NCI-H226 (cell line): ENCODE results near the gene TCF7L1.
"Not testable (repeated sequence)": the region's sequence is repeated elsewhere in the genome, so short reads cannot be mapped to it uniquely, and the experiment has no call there.

Source experiments
- DNase-seq: peaks from one replicate; pipeline ENCODE4 v3.0.0-alpha.2; 2015

The TCF7L1 gene

DNA sequence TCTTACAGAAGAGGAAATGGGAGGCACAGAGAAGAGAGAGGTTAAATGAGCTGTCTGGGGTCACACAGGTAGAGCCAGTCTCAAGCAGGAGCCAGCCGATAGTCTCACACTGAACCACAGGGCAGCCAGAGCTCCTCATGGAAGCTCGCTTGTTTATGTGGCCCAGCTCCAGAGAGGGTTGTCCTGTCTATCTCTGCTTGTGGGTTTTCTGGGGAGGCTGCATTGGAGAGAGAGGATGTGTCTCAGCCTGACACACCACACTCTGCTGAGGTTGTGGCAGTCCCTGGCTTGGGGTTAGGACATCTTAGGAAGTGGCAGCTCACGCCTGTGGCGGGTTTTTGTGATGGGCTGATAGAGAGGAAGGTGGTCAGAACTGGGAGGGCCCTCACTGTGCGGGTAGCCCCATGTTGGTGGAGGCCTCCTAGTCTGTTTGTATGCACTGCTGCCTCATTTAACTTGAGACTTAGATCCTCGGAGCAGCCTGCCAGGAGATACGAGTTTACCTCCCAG, 52.3 kb downstream of the TCF7L1 start:
- no peak for DNase-seq

DNA sequence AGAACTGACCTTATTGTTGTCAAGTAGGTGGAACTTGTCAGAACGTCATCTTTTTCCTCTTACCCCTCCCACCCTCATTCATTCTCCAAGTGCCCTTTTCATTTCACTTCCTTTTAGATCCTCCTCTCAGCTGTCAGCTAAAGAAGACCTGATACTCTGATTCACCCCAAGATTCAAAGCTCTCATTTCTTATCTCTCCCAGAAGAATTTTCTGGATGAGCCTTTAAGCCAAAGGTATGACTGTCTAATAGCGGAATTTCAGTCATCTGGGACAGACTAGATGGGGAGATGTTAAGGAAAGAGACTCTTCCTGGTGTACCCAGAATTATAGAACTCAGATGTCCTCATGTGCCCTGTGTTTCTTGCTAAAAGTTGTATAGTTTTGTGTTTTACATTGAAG, 53.9 kb downstream of the TCF7L1 start:
- DNase-seq: peak; percentile 70

DNA sequence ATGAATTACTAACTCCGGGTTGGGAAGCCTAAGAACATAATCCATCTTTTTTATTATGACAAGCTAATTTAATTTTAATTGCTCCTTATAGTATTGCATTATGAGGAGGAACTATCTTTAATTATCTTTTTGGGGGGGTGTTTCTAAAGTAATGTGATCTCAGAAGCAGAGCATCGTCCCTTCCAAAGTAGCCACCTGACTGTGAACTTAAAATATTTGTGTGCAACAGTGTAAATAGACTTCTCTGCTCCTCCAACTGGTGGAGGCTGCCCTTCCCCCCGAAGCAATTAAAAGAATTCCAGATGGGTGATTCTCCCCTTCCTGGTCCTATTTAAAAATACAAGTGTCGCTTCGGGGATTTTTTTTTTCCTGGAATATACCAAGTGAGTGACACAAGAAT, 55.7 kb downstream of the TCF7L1 start:
- DNase-seq: no peak

GRCh38 chr2:85189606-85190270, 56.5 kb downstream of the TCF7L1 start:
- no peak for DNase-seq

- no peak for DNase-seq
These were observed 58.0 kb downstream of the TCF7L1 start for GRCh38 chr2:85191157-85191556.

DNA sequence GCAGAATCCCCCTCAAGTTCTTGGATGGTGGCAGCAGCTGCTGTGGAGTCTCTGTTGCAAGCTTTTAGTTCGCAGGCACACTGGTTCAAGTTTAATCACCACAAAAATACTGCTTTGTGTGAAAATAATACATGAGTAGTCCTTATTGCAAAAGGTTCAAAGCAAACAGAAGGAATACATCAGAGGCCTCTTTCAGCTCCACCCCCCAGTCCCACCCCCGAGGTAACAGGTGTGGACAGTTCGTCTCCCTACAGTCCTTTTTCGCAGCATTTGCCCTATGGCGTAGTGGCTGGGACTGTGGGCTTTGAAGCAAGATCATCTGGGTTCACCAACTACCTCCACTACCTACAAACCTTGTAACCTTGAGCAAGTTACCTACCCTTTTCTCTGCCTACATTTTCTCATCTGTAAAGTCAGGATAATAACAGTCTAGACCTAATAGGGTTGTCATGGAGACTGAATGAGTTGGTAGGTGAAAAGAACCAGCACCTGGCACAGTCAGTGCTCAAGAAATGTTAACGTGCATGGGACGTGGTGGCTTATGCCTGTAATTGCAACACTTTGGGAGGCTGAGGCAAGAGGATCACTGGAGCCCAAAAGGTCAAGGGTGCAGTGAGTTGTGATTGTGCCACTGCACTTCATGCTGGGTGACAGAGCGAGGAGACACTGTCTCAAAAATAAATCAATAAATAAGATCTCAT, 61.7 kb downstream of the TCF7L1 start:
- no peak for DNase-seq

DNA sequence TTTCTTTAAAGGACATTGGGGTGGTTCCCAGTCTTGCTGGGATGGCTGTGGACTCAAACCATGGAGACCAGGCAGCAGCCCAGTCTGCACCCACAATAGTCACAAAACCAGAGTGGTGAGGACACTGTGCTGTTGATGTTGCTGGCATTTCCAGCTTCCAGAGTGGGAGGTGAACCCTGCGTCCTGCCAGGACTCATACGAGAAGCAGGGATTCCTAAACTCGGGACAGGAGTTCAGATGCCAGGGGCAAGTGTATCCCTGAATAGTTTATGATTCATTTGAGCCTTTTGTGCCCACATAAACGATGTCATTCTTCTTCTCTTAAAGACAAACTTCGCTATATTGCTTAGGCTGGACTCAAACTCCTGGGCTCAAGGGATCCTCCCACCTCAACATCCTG, 62.8 kb downstream of the TCF7L1 start:
- DNase-seq: no peak

- DNase-seq: peak; percentile 34
These were observed 66.5 kb downstream of the TCF7L1 start for GRCh38 chr2:85199698-85200097.

DNA sequence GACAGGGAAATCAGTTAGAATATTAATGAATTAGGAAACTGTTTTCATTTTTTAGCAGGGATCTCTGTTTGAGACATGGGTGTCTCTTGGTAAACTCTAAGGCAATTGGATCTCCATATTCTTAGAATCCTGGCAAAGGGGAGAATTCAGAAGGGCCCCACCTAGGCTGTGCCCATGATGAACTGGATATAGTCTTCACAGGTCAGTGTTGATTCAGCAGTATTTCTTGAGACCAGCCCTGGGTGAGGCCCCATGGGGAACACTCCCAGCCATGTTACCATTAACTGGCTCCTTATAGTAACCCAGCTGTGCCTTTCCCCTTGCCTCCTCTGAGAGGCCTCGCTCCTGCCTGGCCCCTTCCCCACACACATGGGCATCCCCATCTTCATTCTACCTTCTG, 76.7 kb downstream of the TCF7L1 start:
- no peak for DNase-seq

GRCh38 chr2:85210511-85210910, 77.3 kb downstream of the TCF7L1 start:
- DNase-seq: no peak

GRCh38 chr2:85211606-85212005, 78.4 kb downstream of the TCF7L1 start:
- not testable (repeated sequence) for DNase-seq

DNA sequence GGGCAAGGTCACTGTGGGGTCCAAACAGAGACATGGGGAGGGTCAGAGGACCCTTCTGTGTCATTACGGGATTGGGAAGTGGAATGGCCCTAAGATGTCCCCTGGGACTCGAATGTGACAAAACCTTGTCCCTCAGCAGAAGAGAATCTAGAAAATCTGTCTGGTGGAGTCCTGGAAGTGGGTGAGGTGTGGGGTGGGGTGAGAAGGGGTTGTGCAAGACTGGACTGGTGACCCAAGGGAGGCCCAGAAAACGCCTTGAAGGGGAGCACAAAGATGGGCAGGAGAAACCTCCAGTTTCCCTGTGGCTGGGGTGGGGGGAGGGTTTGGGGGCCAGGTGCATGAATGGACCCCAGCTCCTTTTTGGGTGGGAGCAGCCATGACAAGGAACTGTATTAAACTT, 79.6 kb downstream of the TCF7L1 start:
- DNase-seq: no peak

DNA sequence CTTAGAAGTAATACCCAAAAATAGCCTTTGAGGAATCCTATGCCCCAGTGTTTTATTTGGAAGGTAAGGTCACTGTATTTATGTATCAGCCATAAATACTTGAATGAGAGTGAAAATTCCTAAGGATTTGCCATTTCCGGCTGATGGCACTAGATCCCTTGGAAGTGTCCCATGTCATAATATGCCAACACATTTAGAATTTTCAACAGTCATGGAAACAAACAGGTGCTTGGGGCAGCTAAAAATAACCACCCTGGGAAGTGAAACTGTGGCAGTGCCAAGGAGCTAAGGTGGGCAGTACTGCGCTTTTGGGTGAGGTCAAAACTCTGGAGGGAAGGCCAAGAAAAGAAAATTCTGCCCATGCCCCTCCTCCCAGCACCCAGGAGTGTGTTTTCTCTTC, 80.2 kb downstream of the TCF7L1 start:
- DNase-seq: no peak

DNA sequence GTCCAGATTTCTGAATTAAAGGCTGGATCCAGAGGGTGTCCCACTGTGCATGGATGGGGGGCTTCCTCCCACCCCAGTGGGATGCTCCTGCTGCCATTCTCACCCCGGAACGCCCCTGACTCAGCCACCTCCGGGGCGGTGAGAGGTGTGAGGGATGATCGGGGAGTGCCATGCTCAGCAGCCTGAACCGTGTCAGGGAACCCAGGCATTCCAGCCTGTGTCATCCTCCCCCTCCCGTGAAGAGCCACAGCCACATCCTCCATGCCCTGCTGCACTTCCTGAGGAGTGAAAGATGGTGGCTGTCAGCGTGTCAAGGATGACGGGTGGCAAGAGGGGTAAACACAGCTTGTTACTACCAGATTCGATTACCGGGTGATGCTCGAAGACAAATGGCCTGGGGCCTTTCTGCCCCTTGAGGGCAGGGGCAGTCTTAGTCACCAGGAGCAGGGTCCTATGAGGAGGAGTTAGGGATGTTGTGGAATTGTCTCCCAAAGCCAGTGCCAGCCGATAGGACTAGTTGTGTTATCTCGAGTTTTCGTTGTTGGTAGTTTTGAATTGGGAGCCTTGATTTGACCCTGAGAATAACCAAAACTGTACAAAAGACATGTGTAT, 80.8 kb downstream of the TCF7L1 start:
- DNase-seq: no peak

DNA sequence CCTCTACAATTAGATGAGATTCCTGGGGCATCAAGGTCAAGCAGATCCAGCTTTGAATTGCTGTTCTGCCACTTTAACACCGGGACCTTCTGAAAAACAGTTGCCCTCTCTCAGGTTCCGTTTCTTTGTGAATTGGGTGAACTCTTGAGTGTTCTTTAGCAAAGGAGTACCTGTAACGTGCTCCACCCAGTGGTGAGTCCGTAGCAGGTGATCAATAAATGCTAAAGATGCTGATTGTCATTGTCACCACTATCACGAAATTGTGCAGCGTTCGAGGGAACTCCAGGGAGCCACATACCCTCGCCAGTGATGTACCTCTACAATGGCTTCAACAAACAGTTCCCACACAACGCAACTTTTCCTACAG, 81.9 kb downstream of the TCF7L1 start:
- no peak for DNase-seq

DNA sequence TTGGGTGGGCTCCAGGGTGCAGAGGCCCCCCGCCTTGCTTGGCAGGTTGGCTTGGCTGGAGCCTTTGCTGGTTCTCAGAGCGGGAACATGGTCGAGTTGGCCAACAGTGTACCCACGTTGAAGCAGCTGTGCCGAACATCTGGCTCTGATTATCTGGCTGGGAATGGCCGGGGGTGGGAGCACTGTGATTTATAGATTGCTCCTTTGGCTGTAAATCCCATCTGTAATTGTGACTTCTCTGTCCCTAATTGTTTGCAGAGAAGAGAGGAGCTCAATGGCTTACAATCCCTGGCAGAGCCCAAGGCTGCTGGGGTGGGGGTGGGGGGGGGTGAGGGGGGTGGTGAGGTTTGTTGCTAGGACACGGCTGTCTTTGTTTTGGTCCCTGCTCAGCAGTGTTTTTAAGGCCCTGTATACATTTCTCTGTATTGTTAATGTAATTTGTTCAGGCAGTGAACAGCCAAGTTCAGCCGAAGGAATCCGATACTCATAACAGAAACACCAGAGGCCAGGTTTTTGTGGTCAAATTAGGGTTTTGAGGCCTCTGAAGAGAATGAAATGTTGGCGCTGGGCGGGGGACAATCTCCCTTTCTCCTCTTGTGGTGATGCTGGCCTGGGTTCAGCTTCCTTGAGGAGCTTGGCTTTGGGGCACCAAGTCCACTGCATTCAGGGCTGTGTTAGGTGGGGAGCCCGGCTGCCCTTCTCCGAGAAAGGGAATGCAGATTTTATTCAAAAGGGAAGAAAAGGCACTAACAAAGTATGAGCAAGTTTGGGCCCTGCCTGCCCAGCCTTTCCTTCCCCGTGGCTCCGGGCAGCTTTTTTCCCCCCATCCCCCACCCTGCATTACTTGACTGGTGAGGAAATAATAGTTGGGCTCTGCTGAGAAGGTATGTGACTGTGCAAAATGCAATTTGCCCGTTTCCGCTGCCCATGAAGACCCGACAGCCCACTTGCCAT, 82.5 kb downstream of the TCF7L1 start:
- no peak for DNase-seq

- DNase-seq: no peak
These were observed 83.7 kb downstream of the TCF7L1 start for GRCh38 chr2:85216927-85217326.

DNA sequence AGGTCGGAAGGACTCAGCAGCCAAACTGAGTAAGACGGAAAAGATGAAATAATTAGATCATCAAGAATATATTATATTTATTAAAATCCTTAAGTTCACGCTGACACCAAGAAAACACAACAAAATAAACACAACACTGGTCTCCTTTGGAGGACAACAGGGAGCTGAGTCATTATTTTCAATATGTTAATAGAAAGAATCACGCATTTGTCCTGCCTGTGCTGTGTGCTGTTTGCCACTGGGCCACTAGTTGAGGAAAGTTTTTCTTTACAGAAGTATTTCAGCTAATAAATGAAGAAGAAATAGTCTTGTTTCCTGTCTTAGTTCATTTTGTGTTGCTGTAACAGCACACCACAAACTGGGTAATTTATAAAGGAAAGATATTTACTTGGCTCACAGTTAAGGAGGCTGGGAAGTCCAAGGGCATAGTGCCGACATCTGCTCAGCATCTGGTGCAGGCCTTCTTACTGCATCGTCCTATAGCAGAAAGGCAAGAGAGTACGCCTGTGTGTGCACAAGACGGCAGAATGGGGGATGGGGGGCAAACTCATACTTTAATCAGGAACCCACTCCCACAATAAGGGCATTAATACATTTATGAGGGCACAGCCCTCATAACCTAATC, 88.0 kb downstream of the TCF7L1 start:
- no peak for DNase-seq

GRCh38 chr2:85222792-85223191, 89.6 kb downstream of the TCF7L1 start:
- DNase-seq: no peak

- DNase-seq: no peak
These were observed 93.6 kb downstream of the TCF7L1 start for GRCh38 chr2:85226783-85227182.

GRCh38 chr2:85230679-85231467, 97.7 kb downstream of the TCF7L1 start:
- DNase-seq: no peak

- DNase-seq: no peak
These were observed 98.2 kb downstream of the TCF7L1 start for GRCh38 chr2:85231468-85231805.
